ENCODE measurements around the gene SUN2.

DNA sequence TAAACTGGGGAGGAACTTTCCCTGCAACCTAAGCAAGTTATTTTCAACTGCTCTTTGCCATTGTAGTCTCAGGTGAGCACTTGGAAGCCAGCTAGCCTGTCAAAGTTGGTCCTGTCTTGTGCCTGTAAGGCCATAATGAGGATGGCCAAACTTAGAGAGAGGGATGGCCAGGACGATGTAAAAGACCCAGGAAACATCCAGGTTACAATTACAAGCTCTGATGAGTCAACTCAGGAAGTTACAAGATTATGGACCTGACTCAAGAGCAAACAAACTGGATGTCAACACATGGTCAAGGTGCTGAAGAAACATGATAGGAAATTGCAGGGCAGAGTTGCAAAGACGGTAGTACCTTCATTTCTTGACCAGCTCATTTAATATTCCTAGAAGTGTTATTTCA is 48.5 kb downstream of the SUN2 start:
- TF ChIP-seq POLR2A (IDR thresholded peaks at IDR 0.05) (no peak), CTCF (IDR thresholded peaks at IDR 0.05) (no peak)
